Activated T-cell treated with anti-CD3 and anti-CD28 coated beads for 24 hours (primary cell): ENCODE data around the gene IFFO2.

ENCODE experiments used
- DNase-seq: peaks from one replicate; pipeline ENCODE4 v3.0.0-alpha.2; 2020; ENCODE audit warnings: low read depth

Gene IFFO2

GRCh38 chr1:18972531-18972930 lies 16.1 kb upstream of the IFFO2 start:
- no peak for DNase-seq

- no peak for DNase-seq
These were observed 14.3 kb upstream of the IFFO2 start for GRCh38 chr1:18970762-18971161.

- no peak for DNase-seq
These were observed 13.9 kb upstream of the IFFO2 start for GRCh38 chr1:18970358-18970757.

GRCh38 chr1:18967066-18967690 lies 10.7 kb upstream of the IFFO2 start:
- DNase-seq = no peak

GRCh38 chr1:18965206-18966173 lies 9.0 kb upstream of the IFFO2 start:
- no peak for DNase-seq

- DNase-seq = no peak
These were observed 7.5 kb upstream of the IFFO2 start for GRCh38 chr1:18963968-18964367.

GRCh38 chr1:18962855-18963737 lies 6.6 kb upstream of the IFFO2 start:
- DNase-seq = no peak

- no peak for DNase-seq
These were observed 5.7 kb upstream of the IFFO2 start for GRCh38 chr1:18962121-18962721.

GRCh38 chr1:18960821-18961220 lies 4.3 kb upstream of the IFFO2 start:
- no peak for DNase-seq

- no peak for DNase-seq
These were observed 3.9 kb upstream of the IFFO2 start for GRCh38 chr1:18960409-18960808.

GRCh38 chr1:18959591-18959990 lies 3.1 kb upstream of the IFFO2 start:
- DNase-seq = no peak

- no peak for DNase-seq
These were observed 1.2 kb upstream of the IFFO2 start for GRCh38 chr1:18957532-18958300.

- DNase-seq = no peak
These were observed 653 bp upstream of the IFFO2 start for GRCh38 chr1:18957136-18957521.

GRCh38 chr1:18955441-18956192 lies 859 bp downstream of the IFFO2 start:
- no peak for DNase-seq

GRCh38 chr1:18955131-18955440 lies 1.4 kb downstream of the IFFO2 start:
- DNase-seq = no peak

- no peak for DNase-seq
These were observed 2.0 kb downstream of the IFFO2 start for GRCh38 chr1:18954270-18955071.

GRCh38 chr1:18953731-18954231 lies 2.7 kb downstream of the IFFO2 start:
- no peak for DNase-seq

- peak; percentile 74 for DNase-seq
These were observed 4.6 kb downstream of the IFFO2 start for GRCh38 chr1:18951818-18952391.

GRCh38 chr1:18951416-18951815 lies 5.1 kb downstream of the IFFO2 start:
- no peak for DNase-seq
